Measurements from ENCODE around the gene SLC4A7.
A peak's percentile ranks its signal among the peaks of the same experiment; 100 is the strongest.
"Not testable (repeated sequence)": the region's sequence is repeated elsewhere in the genome, so short reads cannot be mapped to it uniquely, and the experiment has no call there.

Gene SLC4A7

DNA sequence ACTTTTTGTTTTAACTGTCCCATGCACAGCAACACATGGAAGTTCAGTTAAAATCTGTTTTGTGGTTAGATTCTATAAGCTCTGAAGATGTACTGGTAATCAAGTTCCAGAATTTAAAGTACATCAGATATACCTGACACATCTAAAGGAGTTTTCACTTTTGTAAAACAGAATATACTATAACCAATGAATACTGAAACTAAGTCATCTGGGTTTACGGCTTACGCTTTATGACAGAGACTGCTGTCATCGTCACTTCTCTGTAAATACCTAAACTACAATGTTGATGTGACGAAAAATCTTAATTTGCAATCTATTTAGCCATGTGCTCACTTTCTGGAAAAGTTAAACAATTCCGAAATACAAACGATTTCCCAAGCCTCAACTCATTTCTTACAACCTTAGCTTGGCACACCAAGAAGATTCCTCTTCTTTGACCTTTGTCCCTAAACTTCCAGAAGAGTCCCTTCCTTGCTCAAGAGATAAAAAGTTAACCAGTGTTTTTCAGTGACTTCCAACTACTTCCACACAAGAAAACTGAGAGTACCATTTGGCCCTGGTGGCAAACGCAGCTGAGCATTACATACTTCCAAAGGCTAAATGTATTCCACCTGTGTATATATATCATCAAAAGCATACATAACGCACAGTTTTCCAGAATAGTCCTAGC is 58.2 kb downstream of the SLC4A7 start:
- Mint-ChIP-seq H3K4me3 (no peak overlapping the region), H3K27me3 (no peaks in the 10 kb centered on the region), H3K4me1 (ENCODE audit: low read depth) (no peaks in the 10 kb centered on the region), H3K9me3 (no peaks in the 10 kb centered on the region), H3K27ac (no peak overlapping the region), H3K36me3 (ENCODE audit: low read depth) (peaks cover 52% of the 10 kb centered on the region)

GRCh38 chr3:27424812-27425521 is 59.2 kb downstream of the SLC4A7 start:
- peaks cover 56% of the 10 kb centered on the region for H3K36me3 Mint-ChIP-seq (ENCODE audit: low read depth)
- not testable (repeated sequence) for H3K4me1 Mint-ChIP-seq (ENCODE audit: low read depth); H3K9me3 Mint-ChIP-seq; H3K27me3 Mint-ChIP-seq; H3K27ac Mint-ChIP-seq; H3K4me3 Mint-ChIP-seq

GRCh38 chr3:27423463-27423862 is 60.7 kb downstream of the SLC4A7 start:
- no peaks in the 10 kb centered on the region for H3K4me1 Mint-ChIP-seq (ENCODE audit: low read depth)
- no peaks in the 10 kb centered on the region for H3K9me3 Mint-ChIP-seq
- H3K27me3 Mint-ChIP-seq = no peaks in the 10 kb centered on the region
- H3K4me3 Mint-ChIP-seq = no peak overlapping the region
- no peak overlapping the region for H3K27ac Mint-ChIP-seq
- H3K36me3 Mint-ChIP-seq (ENCODE audit: low read depth) = peaks cover 51% of the 10 kb centered on the region

DNA sequence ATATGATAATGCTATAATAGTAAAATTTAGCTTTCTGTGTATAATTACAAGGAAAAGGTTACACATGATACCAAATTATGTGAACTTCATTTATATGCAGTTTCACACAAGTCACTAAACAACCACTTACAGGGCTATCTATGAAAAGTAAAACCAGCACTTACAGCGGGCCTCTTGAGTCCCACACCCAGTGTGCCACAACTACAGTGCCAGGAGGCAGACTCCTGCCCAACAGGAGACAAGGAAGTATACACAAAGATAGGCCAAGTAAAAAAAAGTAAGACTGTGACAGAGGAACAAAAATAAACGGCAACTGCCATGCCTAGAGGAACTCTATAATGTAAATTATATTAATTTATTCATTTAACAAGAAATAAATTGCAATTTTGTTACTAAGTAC is 61.6 kb downstream of the SLC4A7 start:
- no peaks in the 10 kb centered on the region for H3K9me3 Mint-ChIP-seq
- no peaks in the 10 kb centered on the region for H3K27me3 Mint-ChIP-seq
- H3K4me1 Mint-ChIP-seq (ENCODE audit: low read depth) = no peaks in the 10 kb centered on the region
- H3K36me3 Mint-ChIP-seq (ENCODE audit: low read depth) = peaks cover 53% of the 10 kb centered on the region
- H3K27ac Mint-ChIP-seq = peak overlapping the region; percentile 28
- H3K4me3 Mint-ChIP-seq = no peak overlapping the region

DNA sequence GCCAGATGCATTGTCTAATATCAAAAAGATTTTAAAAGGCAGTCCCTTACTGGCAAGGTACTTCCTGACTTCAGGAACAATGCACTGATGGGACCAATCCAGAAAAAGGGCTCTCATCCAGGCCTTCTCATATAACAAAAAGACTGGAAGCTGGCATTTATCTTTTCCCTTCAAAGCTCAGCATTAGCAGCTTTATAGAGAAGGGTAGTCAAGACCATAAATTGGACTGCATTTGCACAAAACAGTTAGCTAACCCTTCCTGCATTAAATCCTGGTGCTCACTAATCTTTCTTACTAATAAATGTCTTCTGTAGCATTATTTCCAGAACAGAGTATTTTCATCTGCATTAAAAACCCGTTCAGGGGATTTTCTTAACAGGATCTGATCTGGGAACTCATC is 69.0 kb downstream of the SLC4A7 start:
- H3K4me3 Mint-ChIP-seq = no peak overlapping the region
- H3K9me3 Mint-ChIP-seq = no peaks in the 10 kb centered on the region
- no peaks in the 10 kb centered on the region for H3K27me3 Mint-ChIP-seq
- no peak overlapping the region for H3K27ac Mint-ChIP-seq
- H3K36me3 Mint-ChIP-seq (ENCODE audit: low read depth) = peaks cover 53% of the 10 kb centered on the region
- no peaks in the 10 kb centered on the region for H3K4me1 Mint-ChIP-seq (ENCODE audit: low read depth)

GRCh38 chr3:27392950-27393679 is 91.1 kb downstream of the SLC4A7 start:
- H3K27ac Mint-ChIP-seq = no peak overlapping the region
- peaks cover 55% of the 10 kb centered on the region for H3K36me3 Mint-ChIP-seq (ENCODE audit: low read depth)
- H3K4me3 Mint-ChIP-seq = no peak overlapping the region
- H3K27me3 Mint-ChIP-seq = no peaks in the 10 kb centered on the region
- no peaks in the 10 kb centered on the region for H3K9me3 Mint-ChIP-seq
- peaks cover 11% of the 10 kb centered on the region for H3K4me1 Mint-ChIP-seq (ENCODE audit: low read depth)

DNA sequence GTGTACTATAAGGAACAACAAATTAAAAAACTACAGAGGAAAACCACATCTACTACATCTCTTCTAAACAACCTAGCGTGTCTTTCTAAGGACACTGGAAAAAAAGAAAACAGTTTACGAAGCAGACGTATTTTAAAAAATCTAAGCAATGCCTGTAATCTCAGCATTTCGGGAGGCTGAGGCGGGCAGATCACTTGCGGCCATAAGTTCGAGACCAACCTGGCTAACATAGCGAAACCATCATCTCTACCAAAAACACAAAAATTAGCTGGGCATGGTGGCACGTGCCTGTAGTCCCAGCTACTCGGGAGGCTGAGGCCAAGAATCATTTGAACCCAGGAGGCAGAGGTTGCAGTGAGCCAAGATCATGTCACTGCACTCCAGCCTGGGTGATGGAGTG is 91.8 kb downstream of the SLC4A7 start:
- H3K27ac Mint-ChIP-seq, H3K4me3 Mint-ChIP-seq, H3K9me3 Mint-ChIP-seq, H3K27me3 Mint-ChIP-seq: not testable (repeated sequence)
- peaks cover 11% of the 10 kb centered on the region for H3K4me1 Mint-ChIP-seq (ENCODE audit: low read depth)
- H3K36me3 Mint-ChIP-seq (ENCODE audit: low read depth) = peaks cover 54% of the 10 kb centered on the region

- peaks cover 49% of the 10 kb centered on the region for H3K36me3 Mint-ChIP-seq (ENCODE audit: low read depth)
- H3K27me3 Mint-ChIP-seq = no peaks in the 10 kb centered on the region
- H3K4me1 Mint-ChIP-seq (ENCODE audit: low read depth) = peaks cover 11% of the 10 kb centered on the region
- no peak overlapping the region for H3K4me3 Mint-ChIP-seq
- no peak overlapping the region for H3K27ac Mint-ChIP-seq
- no peaks in the 10 kb centered on the region for H3K9me3 Mint-ChIP-seq
Observed at GRCh38 chr3:27391796-27392195, 92.4 kb downstream of the SLC4A7 start.

GRCh38 chr3:27387625-27388024 is 96.6 kb downstream of the SLC4A7 start:
- Mint-ChIP-seq H3K36me3 (ENCODE audit: low read depth) (peaks cover 49% of the 10 kb centered on the region), H3K27ac (no peak overlapping the region), H3K4me1 (ENCODE audit: low read depth) (no peaks in the 10 kb centered on the region), H3K9me3 (no peaks in the 10 kb centered on the region), H3K27me3 (no peaks in the 10 kb centered on the region), H3K4me3 (no peak overlapping the region)

DNA sequence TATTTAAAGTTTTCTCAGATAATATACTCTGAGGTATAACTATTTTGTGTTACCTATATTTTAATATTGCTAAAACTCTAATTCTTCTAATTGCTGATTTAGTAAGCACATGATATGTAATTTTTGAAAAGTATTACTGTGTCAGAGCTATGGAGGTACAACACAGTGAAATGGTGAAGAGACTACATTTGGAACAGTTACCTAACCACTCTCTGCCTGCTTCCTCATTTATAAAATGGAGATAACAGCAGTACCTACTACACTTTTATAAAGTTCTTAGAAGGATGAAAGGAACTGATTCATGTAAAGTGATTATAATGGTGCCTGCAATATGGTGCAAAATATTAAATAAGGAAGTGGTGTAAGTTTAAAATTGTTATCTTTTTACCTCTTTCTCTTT is 98.7 kb downstream of the SLC4A7 start:
- no peaks in the 10 kb centered on the region for H3K4me1 Mint-ChIP-seq (ENCODE audit: low read depth)
- H3K27ac Mint-ChIP-seq = no peak overlapping the region
- peaks cover 45% of the 10 kb centered on the region for H3K36me3 Mint-ChIP-seq (ENCODE audit: low read depth)

DNA sequence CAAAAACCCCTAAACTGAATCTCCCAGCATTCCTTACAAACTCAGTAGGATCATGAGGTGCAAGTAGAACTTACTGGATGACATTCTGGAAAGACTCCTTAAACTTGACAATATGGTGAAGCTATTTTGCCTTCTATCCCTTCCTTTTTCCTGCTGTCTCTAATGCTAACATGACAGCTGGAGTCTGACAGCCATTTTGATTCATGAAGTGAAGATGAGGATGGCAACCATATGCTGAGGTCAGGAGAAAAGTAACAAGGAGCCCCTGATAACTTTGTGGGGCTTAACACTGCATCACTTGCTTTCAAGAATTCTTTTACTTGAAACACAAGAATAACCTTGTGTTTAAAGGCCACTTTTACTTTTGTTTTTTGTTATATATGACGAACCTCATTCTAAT is 100.0 kb downstream of the SLC4A7 start:
- H3K27ac Mint-ChIP-seq = no peak overlapping the region
- H3K9me3 Mint-ChIP-seq = no peaks in the 10 kb centered on the region
- H3K4me3 Mint-ChIP-seq = no peak overlapping the region
- H3K4me1 Mint-ChIP-seq (ENCODE audit: low read depth) = no peaks in the 10 kb centered on the region
- peaks cover 47% of the 10 kb centered on the region for H3K36me3 Mint-ChIP-seq (ENCODE audit: low read depth)
- no peaks in the 10 kb centered on the region for H3K27me3 Mint-ChIP-seq

More for the DNA sequence above, 98.7 kb downstream of the SLC4A7 start:
- no peak overlapping the region for H3K4me3 Mint-ChIP-seq
- no peaks in the 10 kb centered on the region for H3K27me3 Mint-ChIP-seq
- H3K9me3 Mint-ChIP-seq = no peaks in the 10 kb centered on the region

GRCh38 chr3:27380433-27381357 is 103.5 kb downstream of the SLC4A7 start:
- H3K4me1 Mint-ChIP-seq (ENCODE audit: low read depth) = no peaks in the 10 kb centered on the region
- H3K9me3 Mint-ChIP-seq = no peaks in the 10 kb centered on the region
- H3K27ac Mint-ChIP-seq = peak overlapping the region; percentile 58
- no peaks in the 10 kb centered on the region for H3K27me3 Mint-ChIP-seq
- H3K36me3 Mint-ChIP-seq (ENCODE audit: low read depth) = peaks cover 53% of the 10 kb centered on the region
- H3K4me3 Mint-ChIP-seq = no peak overlapping the region

DNA sequence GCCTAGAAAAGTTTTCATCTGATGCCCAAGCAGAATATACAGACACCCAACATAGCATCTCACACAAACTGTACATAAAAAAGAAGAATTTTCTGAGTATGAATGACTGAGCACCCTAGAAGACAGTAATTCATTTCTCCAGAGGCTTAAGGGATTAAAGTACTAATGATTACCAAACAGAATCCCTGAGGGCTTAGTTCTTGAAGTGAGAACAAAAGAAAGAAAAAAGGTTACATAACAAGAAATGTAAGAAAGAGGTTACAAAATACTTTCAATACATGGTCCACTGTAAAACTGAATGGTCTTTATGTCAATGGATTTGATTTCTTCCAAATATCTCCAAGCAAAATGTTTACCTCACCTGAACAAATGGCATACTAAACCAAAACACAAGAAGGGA is 105.9 kb downstream of the SLC4A7 start:
- Mint-ChIP-seq H3K27me3 (no peaks in the 10 kb centered on the region), H3K27ac (peak overlapping the region; percentile 72), H3K4me1 (ENCODE audit: low read depth) (no peaks in the 10 kb centered on the region), H3K36me3 (ENCODE audit: low read depth) (peaks cover 47% of the 10 kb centered on the region), H3K9me3 (no peaks in the 10 kb centered on the region), H3K4me3 (no peak overlapping the region)

GRCh38 chr3:27376109-27376772 is 107.9 kb downstream of the SLC4A7 start:
- Mint-ChIP-seq H3K4me1 (ENCODE audit: low read depth) (no peaks in the 10 kb centered on the region), H3K27ac (no peak overlapping the region), H3K27me3 (no peaks in the 10 kb centered on the region), H3K4me3 (no peak overlapping the region), H3K36me3 (ENCODE audit: low read depth) (peaks cover 37% of the 10 kb centered on the region), H3K9me3 (no peaks in the 10 kb centered on the region)

All from stimulated activated naive CD8-positive, alpha-beta T cell treated with anti-CD3 and anti-CD28 coated beads, Interleukin-15, Interleukin-2, amounts not matched to agents 100 ng/mL and 50 ng/mL, for 24 hours (primary cell).